Panc1 (cell line): Measurements from ENCODE around the gene TAF7. TPM values are rescaled to one million over a fixed set of nuclear protein-coding genes. Genes with fewer than 3 reads are reported as not detected.

Source experiments
- ATAC-seq: fragments of 200-7000 bp; cut with Tn5 transposase; 2 replicates; pipeline ENCODE4 v1.9.1; 2020; ENCODE audit warnings: mild to moderate bottlenecking, moderate library complexity
- BruUV-seq: library from RNA; stranded (reverse); fragments of 400-500 nt; replicated peaks from 2 replicates; lab custom pipeline; 2021; lab: Mats Ljungman, UMichigan
- CTCF ChIA-PET: fragments of 300-600 bp; sonication (Branson Sonifier 250); formaldehyde crosslinking; loops from one replicate; lab custom pipeline; 2022; ENCODE audit warnings: antibody characterized with exemption; lab: Charles Lee
- POLR2A ChIA-PET: fragments of 300-600 bp; sonication (Branson Sonifier 250); formaldehyde crosslinking; loops from one replicate; lab custom pipeline; 2022; ENCODE audit warnings: antibody characterized with exemption; lab: Charles Lee
- DNase-seq: peaks from one replicate; pipeline ENCODE4 v3.0.0-alpha.2; 2010; ENCODE audit warnings: low read depth, low spot score
- H3K27ac ChIP-seq: 2 replicates; pipeline ENCODE4 v1.5.1; 2011; ENCODE audit warnings: mild to moderate bottlenecking, low read length, inconsistent platforms
- H3K27me3 ChIP-seq: fragments of 200-500 bp; sonication (Bioruptor generic); 2 replicates; pipeline ENCODE4 v1.6.0; 2014; ENCODE audit warnings: low read length, inconsistent platforms; ENCODE audit not compliant: control insufficient read depth, insufficient read depth
- H3K36me3 ChIP-seq: fragments of 200-500 bp; sonication (Bioruptor generic); 2 replicates; pipeline ENCODE4 v1.5.1; 2014; ENCODE audit warnings: inconsistent platforms, mild to moderate bottlenecking, low read length, moderate library complexity; ENCODE audit not compliant: control insufficient read depth, insufficient read depth
- H3K4me1 ChIP-seq: 2 replicates; pipeline ENCODE4 v1.5.1; 2011; ENCODE audit warnings: inconsistent platforms, mild to moderate bottlenecking, low read length, moderate library complexity; ENCODE audit not compliant: control insufficient read depth, insufficient read depth
- H3K4me3 ChIP-seq, 2 experiments: 2 replicates each; pipeline ENCODE4 v1.5.1; 2011 to 2012; ENCODE audit warnings: low read depth in 2 of 2, low read length in 2 of 2, mild to moderate bottlenecking in 2 of 2, inconsistent platforms in 1 of 2, moderate library complexity in 1 of 2
- H3K9me3 ChIP-seq: fragments of 200-500 bp; sonication (Bioruptor generic); 2 replicates; pipeline ENCODE4 v1.5.1; 2014; ENCODE audit warnings: low read depth, mild to moderate bottlenecking, inconsistent platforms, low read length, moderate library complexity; ENCODE audit not compliant: control insufficient read depth, insufficient read depth
- CTCF ChIP-seq: fragments of 450-650 bp; IDR thresholded peaks from 2 replicates; pipeline ENCODE4 v1.5.1; 2017; ENCODE audit warnings: mild to moderate bottlenecking
- POLR2AphosphoS5 ChIP-seq: IDR thresholded peaks from 2 replicates; pipeline ENCODE4 v1.6.1; 2012; ENCODE audit warnings: mild to moderate bottlenecking, low read depth, low read length, moderate library complexity
- SIN3A ChIP-seq: IDR thresholded peaks from 2 replicates; pipeline ENCODE4 v1.6.1; 2012; ENCODE audit warnings: low read depth, mild to moderate bottlenecking, low read length, moderate library complexity, borderline replicate concordance; ENCODE audit not compliant: insufficient read depth
- TCF7L2 ChIP-seq: IDR thresholded peaks from 2 replicates; pipeline ENCODE4 v1.6.1; 2011; ENCODE audit warnings: mild to moderate bottlenecking, low read depth, low read length, inconsistent platforms
- in situ Hi-C: cut with HindIII; loops from 2 replicates; pipeline ENCODE4 v1.10.0; 2016; ENCODE audit warnings: low sequenced_read_pairs, low pct_unique_long_range_greater_than_20kb
- intact Hi-C: fragments of 100-400 bp; cut with micrococcal nuclease; formaldehyde crosslinking; loops from one replicate; pipeline ENCODE4 v1.10.0; 2022; ENCODE audit not compliant: unreplicated experiment
- total RNA-seq: library from RNA; stranded (reverse); gene quantifications from one replicate; pipeline ENCODE4 v1.2.1, GENCODE V29; 2021; ENCODE audit not compliant: unreplicated experiment
- TF ChIP-seq, protein P1 (sequence below), 2 experiments: IDR thresholded peaks; 2 replicates each; pipeline ENCODE4 v1.6.1; 2011 to 2012; ENCODE audit warnings: low read depth in 2 of 2, control low read depth in 1 of 2, low read length in 1 of 2, mild to moderate bottlenecking in 1 of 2, moderate library complexity in 1 of 2; ENCODE audit not compliant: insufficient read depth in 1 of 2

The TAF7 gene
- total RNA-seq, 1 experiment from 2014 or later: 71.0 TPM

- no peak for DNase-seq
- Histone ChIP-seq H3K4me1 (no peaks in the 10 kb centered on the region), H3K9me3 (peaks cover 4% of the 10 kb centered on the region; the same call in 1 of the 2 replicates), H3K27me3 (no peaks in the 10 kb centered on the region), H3K36me3 (no peaks in the 10 kb centered on the region), H3K4me3 (no peak overlapping the region), H3K27ac (no peak overlapping the region)
- ChIA-PET POLR2A (no interaction called here), CTCF (no interaction called here)
- TF ChIP-seq POLR2AphosphoS5 (no peak), CTCF (no peak), TCF7L2 (no peak), SIN3A (no peak)
- TF ChIP-seq, protein P1, sequence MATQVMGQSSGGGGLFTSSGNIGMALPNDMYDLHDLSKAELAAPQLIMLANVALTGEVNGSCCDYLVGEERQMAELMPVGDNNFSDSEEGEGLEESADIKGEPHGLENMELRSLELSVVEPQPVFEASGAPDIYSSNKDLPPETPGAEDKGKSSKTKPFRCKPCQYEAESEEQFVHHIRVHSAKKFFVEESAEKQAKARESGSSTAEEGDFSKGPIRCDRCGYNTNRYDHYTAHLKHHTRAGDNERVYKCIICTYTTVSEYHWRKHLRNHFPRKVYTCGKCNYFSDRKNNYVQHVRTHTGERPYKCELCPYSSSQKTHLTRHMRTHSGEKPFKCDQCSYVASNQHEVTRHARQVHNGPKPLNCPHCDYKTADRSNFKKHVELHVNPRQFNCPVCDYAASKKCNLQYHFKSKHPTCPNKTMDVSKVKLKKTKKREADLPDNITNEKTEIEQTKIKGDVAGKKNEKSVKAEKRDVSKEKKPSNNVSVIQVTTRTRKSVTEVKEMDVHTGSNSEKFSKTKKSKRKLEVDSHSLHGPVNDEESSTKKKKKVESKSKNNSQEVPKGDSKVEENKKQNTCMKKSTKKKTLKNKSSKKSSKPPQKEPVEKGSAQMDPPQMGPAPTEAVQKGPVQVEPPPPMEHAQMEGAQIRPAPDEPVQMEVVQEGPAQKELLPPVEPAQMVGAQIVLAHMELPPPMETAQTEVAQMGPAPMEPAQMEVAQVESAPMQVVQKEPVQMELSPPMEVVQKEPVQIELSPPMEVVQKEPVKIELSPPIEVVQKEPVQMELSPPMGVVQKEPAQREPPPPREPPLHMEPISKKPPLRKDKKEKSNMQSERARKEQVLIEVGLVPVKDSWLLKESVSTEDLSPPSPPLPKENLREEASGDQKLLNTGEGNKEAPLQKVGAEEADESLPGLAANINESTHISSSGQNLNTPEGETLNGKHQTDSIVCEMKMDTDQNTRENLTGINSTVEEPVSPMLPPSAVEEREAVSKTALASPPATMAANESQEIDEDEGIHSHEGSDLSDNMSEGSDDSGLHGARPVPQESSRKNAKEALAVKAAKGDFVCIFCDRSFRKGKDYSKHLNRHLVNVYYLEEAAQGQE (IDR thresholded peaks at IDR 0.05; ENCODE audit: insufficient read depth in 1 of 2, low read depth in 2 of 2, low read length in 1 of 2): no peak
- no peak for ATAC-seq
- BruUV-seq: no TSS peak
- in situ Hi-C loops (loop anchor here (25.0 kb wide), 1 partner anchor 141 kb away; the partner anchor contains the start of genes PCDHB10, PCDHB11, PCDHB16 and PCDHB8), intact Hi-C loops (no loop called here)
These were observed 7.6 kb upstream of the TAF7 start for GRCh38 chr5:141328231-141328630.

GRCh38 chr5:141326088-141326854, 5.7 kb upstream of the TAF7 start:
- POLR2A ChIA-PET: no interaction called here
- peak; percentile 82 for TF ChIP-seq CTCF
- TF ChIP-seq TCF7L2: no peak
- DNase-seq (no peak), ATAC-seq (peak; percentile 94)
- in situ Hi-C loops: loop anchor here (25.0 kb wide), 1 partner anchor 139 kb away; the partner anchor contains the start of genes PCDHB10, PCDHB11, PCDHB16 and PCDHB8
- CTCF ChIA-PET: interaction anchor here (0.6 to 0.7 kb wide), 3 partner anchors 24 to 1598 kb away, joined by 3 to 8 read pairs (median 3); partner anchors contain the start of gene PCDHGB1
- intact Hi-C loops: no loop called here
- Histone ChIP-seq H3K36me3 (no peaks in the 10 kb centered on the region), H3K27me3 (no peaks in the 10 kb centered on the region), H3K4me3 (peak overlapping the region; percentile 50 to 77), H3K27ac (peak overlapping the region; percentile 73), H3K9me3 (peaks cover 10% of the 10 kb centered on the region; the same call in 1 of the 2 replicates), H3K4me1 (no peaks in the 10 kb centered on the region)
- no TSS peak for BruUV-seq
